ENCODE measurements around the gene EEIG2.

DNA sequence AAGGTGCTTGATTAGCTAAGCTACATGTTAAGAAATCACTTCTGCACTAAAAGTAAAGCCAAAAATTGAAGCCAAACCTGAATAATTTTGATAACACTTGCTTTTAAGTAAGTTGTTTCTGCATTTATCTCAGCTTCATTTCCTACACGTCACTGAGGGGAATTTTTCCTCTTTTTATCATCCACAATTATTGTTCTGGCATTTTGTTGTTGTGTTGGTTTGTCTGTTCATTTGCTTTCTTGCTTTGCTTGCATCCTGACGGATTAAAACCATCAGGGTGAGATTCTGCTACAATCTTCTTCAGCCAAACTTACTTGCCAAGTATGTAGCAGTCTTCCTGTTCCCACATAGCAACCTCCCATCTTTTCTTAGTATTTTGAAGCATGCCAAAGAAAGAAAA lies 18.0 kb upstream of the EEIG2 start:
- no peak for TF ChIP-seq POLR2AphosphoS5 (IDR thresholded peaks at IDR 0.05; ENCODE audit: low read depth, low read length)
- no peak for TF ChIP-seq POLR2A (IDR thresholded peaks at IDR 0.05; ENCODE audit: low read depth, low read length)
- TF ChIP-seq TAF1 (IDR thresholded peaks at IDR 0.05; ENCODE audit: borderline replicate concordance, low read depth, low read length) = no peak

Data from GM12892 (cell line).